Nucleus accumbens (tissue), 56 donors: ENCODE data around the gene DDX43.
"Not testable (repeated sequence)": the region's sequence is repeated elsewhere in the genome, so short reads cannot be mapped to it uniquely, and the experiment has no call there.

Experiments
- DNase-seq, 56 donors: peaks; one replicate each; lab custom pipeline; 2025; lab: John Stamatoyannopoulos, UW

The DDX43 gene

GRCh38 chr6:73388433-73388799, 6.2 kb upstream of the DDX43 start:
- peak in 1 of 56 donors; percentile 2 for DNase-seq

GRCh38 chr6:73388800-73389512, 5.7 kb upstream of the DDX43 start:
- DNase-seq = peak in 23 of 56 donors; percentile 2 to 45 (median 12)

- DNase-seq = no peak
Observed at GRCh38 chr6:73389854-73390253, 4.8 kb upstream of the DDX43 start.

GRCh38 chr6:73391675-73392074, 3.0 kb upstream of the DDX43 start:
- DNase-seq = no peak

GRCh38 chr6:73392188-73392587, 2.4 kb upstream of the DDX43 start:
- DNase-seq = not testable (repeated sequence)

- no peak for DNase-seq
Observed at GRCh38 chr6:73393278-73393677, 1.4 kb upstream of the DDX43 start.

GRCh38 chr6:73395875-73396274, 1.2 kb downstream of the DDX43 start:
- no peak for DNase-seq

- no peak for DNase-seq
Observed at GRCh38 chr6:73400656-73401055, 6.0 kb downstream of the DDX43 start.

- no peak for DNase-seq
Observed at GRCh38 chr6:73409395-73409794, 14.8 kb downstream of the DDX43 start.

- no peak for DNase-seq
Observed at GRCh38 chr6:73413102-73413501, 18.5 kb downstream of the DDX43 start.

GRCh38 chr6:73418081-73418741, 23.6 kb downstream of the DDX43 start:
- DNase-seq = no peak

- DNase-seq = no peak
Observed at GRCh38 chr6:73421534-73421933, 26.9 kb downstream of the DDX43 start.

GRCh38 chr6:73435236-73435635, 40.6 kb downstream of the DDX43 start:
- DNase-seq = no peak

- no peak for DNase-seq
Observed at GRCh38 chr6:73443555-73443954, 48.9 kb downstream of the DDX43 start.

- peak in 15 of 56 donors; percentile 2 to 37 (median 23) for DNase-seq
Observed at GRCh38 chr6:73451223-73452106, 56.8 kb downstream of the DDX43 start.

- peak in 40 of 56 donors; percentile 2 to 60 (median 28) for DNase-seq
Observed at GRCh38 chr6:73452107-73452461, 57.5 kb downstream of the DDX43 start, which contains the start of gene CGAS. CGAS (minus strand) TSS chr6:73452297; CDS start chr6:73452181, 116 bp downstream.

- no peak for DNase-seq
Observed at GRCh38 chr6:73455865-73456629, 61.4 kb downstream of the DDX43 start.

GRCh38 chr6:73459474-73459873, 64.8 kb downstream of the DDX43 start:
- not testable (repeated sequence) for DNase-seq

- peak in 43 of 56 donors; percentile 1 to 63 (median 18) for DNase-seq
Observed at GRCh38 chr6:73460056-73460455, 65.4 kb downstream of the DDX43 start.
